Activated T-helper 1 cell treated with Interleukin-2 at 50 U/mL for 16 hours (primary cell): ENCODE data around the gene CD40.
"Not testable (repeated sequence)": the region's sequence is repeated elsewhere in the genome, so short reads cannot be mapped to it uniquely, and the experiment has no call there.

Source experiments
- DNase-seq: peaks from one replicate; pipeline ENCODE4 v3.0.0-alpha.2; 2020; ENCODE audit warnings: low read depth

CD40 gene

DNA sequence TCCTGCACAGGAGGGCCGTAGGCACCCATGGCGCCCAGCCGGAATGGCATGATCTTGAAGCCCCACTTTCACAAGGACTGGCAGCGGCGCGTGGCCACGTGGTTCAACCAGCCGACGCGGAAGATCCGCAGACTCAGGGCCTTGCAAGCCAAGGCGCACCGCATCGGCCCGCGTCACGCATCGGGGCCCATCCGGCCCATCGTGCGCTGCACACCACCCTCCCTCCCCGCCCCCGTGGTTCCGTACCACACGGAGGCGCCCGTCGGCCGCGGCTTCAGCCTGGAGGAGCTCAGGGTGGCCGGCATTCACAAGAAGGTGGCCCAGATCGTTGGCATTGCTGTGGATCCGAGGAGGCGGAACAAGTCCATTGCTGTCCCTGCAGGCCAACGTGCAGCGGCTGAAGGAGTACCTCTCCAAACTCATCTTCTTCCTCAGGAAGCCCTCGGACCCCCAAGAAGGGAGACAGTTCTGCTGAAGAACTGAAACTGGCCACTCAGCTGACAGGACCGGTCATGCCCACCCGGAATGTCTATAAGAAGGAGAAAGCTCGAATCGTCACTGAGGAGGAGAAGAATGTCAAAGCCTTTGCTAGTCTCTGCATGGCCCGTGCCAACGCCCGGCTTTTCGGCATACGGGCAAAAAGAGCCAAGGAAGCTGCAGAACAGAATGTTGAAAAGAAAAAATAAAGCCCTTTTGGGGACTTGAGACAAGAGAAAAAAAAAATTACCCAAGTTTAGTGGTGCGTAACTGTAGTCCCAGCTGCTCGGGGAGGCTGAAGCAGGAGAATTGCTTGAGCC is 18.4 kb upstream of the CD40 start:
- no peak for DNase-seq

GRCh38 chr20:46100444-46100843 is 17.7 kb upstream of the CD40 start:
- DNase-seq, result not testable (repeated sequence)

GRCh38 chr20:46100988-46101387 is 17.1 kb upstream of the CD40 start:
- DNase-seq, result no peak

GRCh38 chr20:46101957-46102356 is 16.2 kb upstream of the CD40 start:
- DNase-seq, result no peak

GRCh38 chr20:46102940-46103339 is 15.2 kb upstream of the CD40 start:
- DNase-seq, result no peak

DNA sequence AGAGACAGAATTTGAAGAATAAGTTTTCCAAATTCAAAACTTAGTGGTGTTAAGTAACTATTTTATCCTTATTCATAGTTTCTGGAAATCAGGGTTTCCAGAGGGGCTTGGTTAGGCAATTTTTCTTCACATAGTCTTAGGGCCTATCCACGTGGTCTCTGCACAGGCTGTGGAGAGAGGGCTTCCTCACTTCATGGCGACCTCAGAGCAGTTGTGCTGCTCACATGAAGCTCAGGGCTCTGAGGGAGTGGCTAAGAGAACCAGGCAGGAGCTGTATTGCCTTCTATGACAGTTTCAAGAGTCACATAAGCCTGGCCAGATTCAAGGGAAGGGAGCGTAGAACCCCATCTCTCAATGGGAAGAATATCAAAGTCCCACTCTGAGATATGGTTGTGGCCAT is 13.9 kb upstream of the CD40 start:
- DNase-seq, result no peak

DNA sequence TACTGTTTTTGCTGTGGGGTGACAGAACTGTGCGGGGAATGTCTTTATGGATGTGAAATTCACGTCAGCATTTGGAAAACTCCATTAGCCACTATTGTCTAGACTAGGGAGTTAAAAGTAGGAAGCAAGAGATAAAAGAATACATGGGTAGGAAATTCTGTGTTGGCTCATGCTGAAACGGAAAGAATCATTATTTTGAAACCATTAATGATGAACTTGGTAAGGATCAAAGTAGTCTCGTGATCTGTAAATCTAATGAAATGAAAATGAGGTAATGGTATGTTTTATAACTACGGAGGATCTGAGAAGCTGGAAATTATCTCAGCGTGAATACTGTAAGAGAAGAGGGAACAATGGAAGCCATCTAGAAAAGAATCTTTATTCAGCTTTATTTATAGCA is 11.1 kb upstream of the CD40 start:
- DNase-seq, result no peak

DNA sequence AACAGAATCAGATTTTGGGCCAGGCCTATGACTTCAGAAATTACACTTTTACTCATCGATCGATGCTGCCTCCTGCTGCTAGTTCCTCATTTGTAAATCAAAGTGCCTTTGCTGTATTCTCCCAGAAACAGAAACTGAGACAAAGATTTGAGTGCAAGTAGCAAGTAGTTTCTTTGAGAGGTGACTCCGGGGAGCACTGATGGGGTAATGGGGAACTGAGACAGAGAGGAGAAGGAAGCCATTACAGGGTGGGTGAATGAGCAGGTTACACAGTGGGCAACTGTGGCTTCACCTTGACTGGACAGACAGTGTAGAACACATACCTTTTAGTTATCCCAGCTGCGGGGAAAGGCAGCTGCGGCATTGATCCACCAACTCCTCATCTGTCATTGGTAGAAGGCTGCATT is 9.7 kb upstream of the CD40 start:
- DNase-seq, result no peak

- no peak for DNase-seq
Observed at GRCh38 chr20:46108976-46109375, 9.1 kb upstream of the CD40 start.

DNA sequence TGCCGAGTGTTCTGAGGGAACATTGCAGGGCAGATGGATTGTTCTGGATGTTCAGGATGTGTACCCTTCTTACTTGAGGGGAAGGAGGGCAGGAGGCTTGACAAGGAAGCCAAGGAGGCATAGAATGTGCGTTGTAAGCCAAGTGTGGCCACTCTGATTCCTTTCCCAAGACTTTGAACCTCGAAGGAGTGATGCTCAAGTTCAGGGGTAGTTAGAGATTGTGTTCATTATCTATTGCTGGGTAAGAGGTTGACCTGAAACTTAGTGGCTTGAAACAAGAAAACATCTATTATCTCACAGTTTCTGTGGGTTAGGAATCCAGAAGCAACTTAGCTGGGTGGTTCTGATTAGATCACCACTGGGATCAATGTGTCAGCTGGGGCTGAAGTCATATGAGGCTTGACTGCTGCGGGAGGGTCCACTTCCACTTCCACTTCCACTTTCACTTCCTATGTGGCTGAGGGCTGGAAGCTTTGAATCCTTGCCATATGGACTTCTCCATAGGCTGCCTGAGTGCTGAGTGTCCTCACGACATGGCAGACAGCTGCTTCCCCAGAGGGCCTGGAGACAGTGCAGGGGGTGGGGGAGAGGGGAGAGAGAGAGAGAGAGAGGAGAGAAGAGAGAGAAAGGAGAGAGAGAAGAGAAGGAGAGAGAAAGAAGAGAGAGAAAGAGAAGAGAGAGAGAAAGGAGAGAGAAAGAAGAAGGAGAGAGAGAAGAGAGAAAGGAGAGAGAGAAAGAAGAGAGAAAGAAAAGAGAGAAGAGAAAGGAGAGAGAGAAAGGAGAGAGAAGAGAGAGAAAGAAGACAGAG is 6.9 kb upstream of the CD40 start:
- no peak for DNase-seq

DNA sequence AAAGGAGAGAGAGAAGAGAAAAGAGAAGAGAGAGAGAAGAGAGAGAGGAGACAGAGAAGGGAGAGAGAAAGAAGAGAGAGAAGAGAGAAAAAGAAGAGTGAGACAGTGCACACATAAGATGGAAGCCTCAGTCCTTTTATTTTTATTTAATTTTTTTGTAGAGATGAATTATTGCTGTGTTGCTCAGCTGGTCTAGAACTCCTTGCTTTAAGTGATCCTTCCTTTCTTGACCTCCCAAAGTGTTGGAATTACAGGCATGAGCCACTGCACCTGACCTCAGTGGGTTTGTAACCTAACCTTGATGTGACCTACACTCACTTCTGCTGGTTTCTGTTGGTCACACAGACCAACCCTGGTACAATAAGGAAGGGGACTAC is 6.3 kb upstream of the CD40 start:
- DNase-seq, result no peak

DNA sequence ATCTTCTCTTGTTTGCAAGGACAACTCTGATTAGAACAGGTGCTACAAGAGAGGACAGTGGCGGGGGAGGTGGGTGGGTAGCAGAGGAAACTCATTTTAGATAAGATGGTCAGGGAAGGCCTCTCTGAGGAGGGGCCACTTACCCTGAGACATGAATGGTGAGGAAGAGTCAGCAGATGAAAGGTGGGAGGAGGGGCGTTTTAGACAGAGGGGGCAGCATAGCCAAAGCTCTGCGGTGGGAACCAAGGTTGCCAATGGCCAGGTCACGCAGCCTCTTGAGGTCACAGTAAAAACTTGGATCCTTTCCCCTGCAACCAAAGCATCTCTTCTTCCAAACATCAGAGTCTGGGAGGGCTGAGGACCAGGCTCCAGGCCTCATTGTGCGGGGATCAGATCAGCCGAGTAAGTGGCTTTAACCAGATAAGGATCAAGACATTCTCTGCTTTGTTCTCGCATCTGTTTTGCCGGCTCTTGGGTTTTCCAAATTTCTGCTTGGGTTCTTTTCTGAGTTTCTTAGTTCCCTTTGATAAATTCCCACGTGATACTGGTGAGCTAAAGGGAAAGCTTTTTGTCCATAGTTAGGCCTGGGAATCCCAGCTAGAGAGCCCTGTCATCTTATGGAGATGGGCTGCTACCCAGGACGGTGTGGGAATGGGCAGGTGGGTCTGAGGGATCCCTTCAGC is 5.5 kb upstream of the CD40 start:
- no peak for DNase-seq

GRCh38 chr20:46113113-46113470 is 5.0 kb upstream of the CD40 start:
- no peak for DNase-seq

- DNase-seq, result no peak
Observed at GRCh38 chr20:46114449-46114848, 3.7 kb upstream of the CD40 start.

DNA sequence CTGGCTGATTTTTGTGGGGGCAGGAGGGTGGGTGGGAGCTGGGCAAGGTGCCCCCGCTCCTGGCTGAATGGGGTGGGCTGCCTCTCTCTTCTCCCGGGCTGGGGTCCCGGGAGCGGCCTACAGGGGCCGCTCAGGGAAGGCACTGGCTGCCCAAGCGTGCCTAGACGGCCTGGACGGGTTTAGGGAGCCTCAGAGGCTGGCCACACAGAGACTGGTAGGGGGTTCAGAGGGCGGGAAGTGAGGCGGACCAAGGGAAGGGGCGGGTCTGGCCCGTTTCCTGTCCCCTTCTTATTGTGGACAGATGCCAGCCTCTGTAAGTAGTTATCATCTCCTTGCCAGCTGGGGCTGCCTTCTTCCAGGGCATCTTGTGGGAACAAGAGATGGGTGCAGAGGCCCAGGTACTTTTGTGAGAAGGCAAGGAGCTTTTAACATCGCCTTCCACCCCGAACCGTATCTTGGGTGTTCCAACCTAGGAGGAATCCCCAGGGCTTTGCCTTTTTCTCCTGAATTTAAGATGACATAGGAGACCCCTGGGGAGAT is 437 bp downstream of the CD40 start:
- no peak for DNase-seq

- DNase-seq, result no peak
Observed at GRCh38 chr20:46119028-46119546, 973 bp downstream of the CD40 start.

GRCh38 chr20:46119547-46119946 is 1.4 kb downstream of the CD40 start:
- DNase-seq, result no peak

DNA sequence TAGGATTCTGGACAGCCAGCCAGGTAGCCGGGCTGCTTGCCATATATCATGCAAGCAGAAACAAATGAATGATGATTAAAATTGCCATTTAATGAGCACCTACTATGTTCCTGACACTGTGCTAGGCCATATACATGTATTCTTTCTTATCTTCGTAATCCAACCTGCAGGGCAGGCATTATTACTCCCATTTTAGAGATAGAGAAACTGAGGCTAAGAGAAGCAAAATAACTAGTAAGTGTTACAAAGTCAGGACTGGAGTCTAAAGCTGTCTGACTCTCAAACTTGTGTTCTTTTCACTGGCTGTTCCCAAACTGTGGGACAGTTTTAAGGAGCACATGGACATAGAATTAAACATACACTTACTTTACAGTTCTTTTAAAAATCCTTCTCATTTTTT is 2.0 kb downstream of the CD40 start:
- DNase-seq, result no peak

GRCh38 chr20:46121184-46121930 is 3.2 kb downstream of the CD40 start:
- DNase-seq, result no peak

DNA sequence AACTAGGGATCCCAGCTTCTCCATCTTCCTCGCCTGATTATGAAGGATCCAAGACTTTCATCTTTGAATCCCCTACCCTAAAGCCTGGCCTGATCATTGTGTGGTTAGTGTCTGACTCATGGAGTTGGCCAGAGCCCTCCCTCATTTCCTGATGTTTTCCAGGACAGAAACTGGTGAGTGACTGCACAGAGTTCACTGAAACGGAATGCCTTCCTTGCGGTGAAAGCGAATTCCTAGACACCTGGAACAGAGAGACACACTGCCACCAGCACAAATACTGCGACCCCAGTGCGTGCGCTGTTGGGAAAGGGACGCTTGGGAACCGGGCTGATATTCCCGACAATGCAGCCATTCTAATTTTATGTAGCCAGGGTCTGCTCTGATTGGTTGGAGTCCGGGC is 4.0 kb downstream of the CD40 start:
- no peak for DNase-seq

DNA sequence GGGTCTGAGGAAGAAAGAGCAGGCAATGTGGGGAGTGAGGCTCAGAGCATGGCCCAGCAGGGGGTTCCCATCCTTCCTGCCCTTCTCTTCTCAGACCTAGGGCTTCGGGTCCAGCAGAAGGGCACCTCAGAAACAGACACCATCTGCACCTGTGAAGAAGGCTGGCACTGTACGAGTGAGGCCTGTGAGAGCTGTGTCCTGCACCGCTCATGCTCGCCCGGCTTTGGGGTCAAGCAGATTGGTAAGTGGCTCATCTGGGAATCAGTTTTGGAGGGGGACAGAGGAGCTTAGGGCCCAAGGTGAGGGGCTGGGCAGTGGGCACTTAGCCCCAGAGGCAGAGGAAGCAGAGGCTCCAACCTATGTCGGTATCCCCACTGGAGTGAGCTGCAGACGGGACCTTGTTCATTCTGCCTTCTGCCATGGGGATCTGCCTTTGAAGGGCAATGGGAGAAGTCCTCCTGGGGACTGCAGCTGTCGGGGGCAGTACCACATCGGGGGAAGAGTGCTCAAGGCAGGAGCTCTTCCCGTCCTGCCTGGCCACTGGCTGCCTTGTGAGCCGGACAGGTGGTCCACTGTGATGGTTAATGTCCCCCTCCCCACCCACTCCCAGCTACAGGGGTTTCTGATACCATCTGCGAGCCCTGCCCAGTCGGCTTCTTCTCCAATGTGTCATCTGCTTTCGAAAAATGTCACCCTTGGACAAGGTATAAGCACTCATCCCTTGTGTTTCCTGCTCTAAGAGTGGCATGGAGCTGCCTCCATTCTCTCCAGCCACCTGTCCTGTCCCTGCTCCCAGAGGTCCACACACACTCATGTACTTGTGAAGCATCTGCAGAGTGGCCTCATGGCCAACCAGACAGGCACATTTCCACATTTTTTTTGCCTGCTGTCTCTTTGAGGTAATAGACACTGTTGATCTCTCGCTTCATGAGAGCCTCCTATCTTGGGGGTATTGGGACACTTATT is 4.7 kb downstream of the CD40 start:
- no peak for DNase-seq
